Nephron (organoid): ENCODE measurements around the gene ZFTA.

Source experiments
- H3K27ac Mint-ChIP-seq, 3 experiments: 2 replicates each; pipeline ENCODE4 v1.8.0; 2020; ENCODE audit warnings: mixed read lengths in 3 of 3, mild to moderate bottlenecking in 2 of 3, moderate library complexity in 1 of 3
- H3K27me3 Mint-ChIP-seq: 2 replicates; pipeline ENCODE4 v1.8.0; 2021; ENCODE audit warnings: low read depth, mild to moderate bottlenecking, moderate library complexity, mixed read lengths
- H3K36me3 Mint-ChIP-seq: 2 replicates; pipeline ENCODE4 v1.8.0; 2020; ENCODE audit warnings: low read depth, mixed read lengths
- H3K4me1 Mint-ChIP-seq: 2 replicates; pipeline ENCODE4 v1.8.0; 2020; ENCODE audit warnings: mixed read lengths
- H3K4me3 Mint-ChIP-seq, 3 experiments: 2 replicates each; pipeline ENCODE4 v1.8.0; 2020; ENCODE audit warnings: mild to moderate bottlenecking in 3 of 3, mixed read lengths in 3 of 3, moderate library complexity in 2 of 3
- H3K9me3 Mint-ChIP-seq: 2 replicates; pipeline ENCODE4 v1.8.0; 2020; ENCODE audit warnings: mixed read lengths
- CTCF ChIP-seq, 3 experiments: fragments of 200-600 bp; sonication (generic); IDR thresholded peaks; one replicate each; pipeline ENCODE4 v1.5.0; 2021; ENCODE audit warnings: antibody characterized with exemption in 3 of 3; ENCODE audit not compliant: unreplicated experiment in 3 of 3

Gene ZFTA

DNA sequence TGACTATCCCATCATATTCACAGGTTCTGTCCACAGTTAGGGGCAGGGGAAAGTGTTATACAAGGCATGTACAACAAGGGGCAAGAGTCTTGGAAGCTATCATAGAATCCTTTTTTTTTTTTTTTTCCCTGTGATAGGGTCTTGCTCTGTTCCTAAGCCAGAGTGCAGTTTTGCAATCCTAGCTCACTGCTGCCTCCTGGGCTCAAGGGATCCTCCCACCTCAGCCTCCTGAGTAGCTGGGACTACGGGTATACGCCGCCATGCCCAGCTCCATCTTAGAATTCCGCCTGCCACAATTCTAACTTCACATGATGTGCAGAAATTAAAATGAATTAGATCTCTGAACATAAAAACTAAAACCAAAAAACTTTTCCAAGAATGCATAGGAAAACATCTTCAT is 31.7 kb downstream of the ZFTA start:
- H3K4me3 Mint-ChIP-seq = no peak overlapping the region
- H3K4me1 Mint-ChIP-seq = peaks cover 5% of the 10 kb centered on the region
- no peaks in the 10 kb centered on the region for H3K27me3 Mint-ChIP-seq
- no peak for TF ChIP-seq CTCF (IDR thresholded peaks at IDR 0.05; ENCODE audit: unreplicated experiment in 3 of 3)
- H3K36me3 Mint-ChIP-seq = no peaks in the 10 kb centered on the region
- no peaks in the 10 kb centered on the region for H3K9me3 Mint-ChIP-seq
- no peak overlapping the region for H3K27ac Mint-ChIP-seq

DNA sequence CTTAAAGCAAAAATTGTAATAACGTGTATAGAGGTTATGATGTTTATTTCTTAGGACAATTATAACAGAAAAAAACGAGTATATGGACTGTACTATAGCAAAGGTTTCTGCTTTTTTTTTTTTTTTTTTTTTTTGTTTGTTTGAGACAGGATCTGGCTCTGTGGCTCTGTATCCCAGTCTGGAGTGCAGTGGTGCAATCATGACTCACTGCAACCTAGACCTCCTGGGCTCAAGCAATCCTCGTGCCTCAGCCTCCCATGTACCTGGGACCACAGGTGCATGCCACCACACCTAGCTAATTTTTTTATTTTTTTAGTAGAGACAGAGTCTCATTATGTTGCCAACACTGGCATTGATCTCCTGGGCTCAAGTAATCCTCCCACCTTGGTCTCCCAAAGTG is 39.2 kb downstream of the ZFTA start:
- Mint-ChIP-seq H3K9me3 (no peaks in the 10 kb centered on the region), H3K27me3 (no peaks in the 10 kb centered on the region), H3K36me3 (no peaks in the 10 kb centered on the region), H3K4me3 (no peak overlapping the region), H3K27ac (no peak overlapping the region), H3K4me1 (no peaks in the 10 kb centered on the region)
- no peak for TF ChIP-seq CTCF (IDR thresholded peaks at IDR 0.05; ENCODE audit: unreplicated experiment in 3 of 3)

- no peaks in the 10 kb centered on the region for H3K9me3 Mint-ChIP-seq
- H3K27ac Mint-ChIP-seq = no peak overlapping the region
- H3K27me3 Mint-ChIP-seq = no peaks in the 10 kb centered on the region
These were observed 48.0 kb downstream of the ZFTA start for GRCh38 chr11:63720611-63721010.

GRCh38 chr11:63719987-63720386 is 48.6 kb downstream of the ZFTA start:
- H3K4me3 Mint-ChIP-seq = no peak overlapping the region

More at GRCh38 chr11:63720611-63721010, 48.0 kb downstream of the ZFTA start:
- Mint-ChIP-seq H3K36me3 (no peaks in the 10 kb centered on the region), H3K4me1 (no peaks in the 10 kb centered on the region), H3K4me3 (no peak overlapping the region)
- no peak for TF ChIP-seq CTCF (IDR thresholded peaks at IDR 0.05; ENCODE audit: unreplicated experiment in 3 of 3)

GRCh38 chr11:63719001-63719400 is 49.6 kb downstream of the ZFTA start:
- H3K27me3 Mint-ChIP-seq = no peaks in the 10 kb centered on the region
- no peak overlapping the region for H3K27ac Mint-ChIP-seq
- no peak for TF ChIP-seq CTCF (IDR thresholded peaks at IDR 0.05; ENCODE audit: unreplicated experiment in 3 of 3)
- H3K9me3 Mint-ChIP-seq = no peaks in the 10 kb centered on the region
- H3K4me3 Mint-ChIP-seq = no peak overlapping the region
- no peaks in the 10 kb centered on the region for H3K36me3 Mint-ChIP-seq
- no peaks in the 10 kb centered on the region for H3K4me1 Mint-ChIP-seq

More at GRCh38 chr11:63719987-63720386, 48.6 kb downstream of the ZFTA start:
- TF ChIP-seq CTCF (IDR thresholded peaks at IDR 0.05; ENCODE audit: unreplicated experiment in 3 of 3) = no peak
- Mint-ChIP-seq H3K9me3 (no peaks in the 10 kb centered on the region), H3K36me3 (no peaks in the 10 kb centered on the region), H3K27me3 (no peaks in the 10 kb centered on the region), H3K4me1 (no peaks in the 10 kb centered on the region), H3K27ac (no peak overlapping the region)
